ENCODE data around the gene ZNF169. TPM values are rescaled to one million over a fixed set of nuclear protein-coding genes. Genes with fewer than 3 reads are reported as not detected.
A peak's percentile ranks its signal among the peaks of the same experiment; 100 is the strongest.

Gene ZNF169
- total RNA-seq, 4 donors from 2014 or later = 5.1 to 28.5 (median 10.4) TPM

GRCh38 chr9:94286116-94286515 lies 27.0 kb downstream of the ZNF169 start:
- intact Hi-C loops (cut with DNase I; ENCODE audit: low total_unique reads) = no loop called here
- Histone ChIP-seq H3K36me3 (no peaks in the 10 kb centered on the region), H3K4me3 (no peak overlapping the region), H3K9me3 (no peaks in the 10 kb centered on the region), H3K4me1 (no peaks in the 10 kb centered on the region), H3K27me3 (no peaks in the 10 kb centered on the region), H3K27ac (no peak overlapping the region)
- TF ChIP-seq, protein P1, sequence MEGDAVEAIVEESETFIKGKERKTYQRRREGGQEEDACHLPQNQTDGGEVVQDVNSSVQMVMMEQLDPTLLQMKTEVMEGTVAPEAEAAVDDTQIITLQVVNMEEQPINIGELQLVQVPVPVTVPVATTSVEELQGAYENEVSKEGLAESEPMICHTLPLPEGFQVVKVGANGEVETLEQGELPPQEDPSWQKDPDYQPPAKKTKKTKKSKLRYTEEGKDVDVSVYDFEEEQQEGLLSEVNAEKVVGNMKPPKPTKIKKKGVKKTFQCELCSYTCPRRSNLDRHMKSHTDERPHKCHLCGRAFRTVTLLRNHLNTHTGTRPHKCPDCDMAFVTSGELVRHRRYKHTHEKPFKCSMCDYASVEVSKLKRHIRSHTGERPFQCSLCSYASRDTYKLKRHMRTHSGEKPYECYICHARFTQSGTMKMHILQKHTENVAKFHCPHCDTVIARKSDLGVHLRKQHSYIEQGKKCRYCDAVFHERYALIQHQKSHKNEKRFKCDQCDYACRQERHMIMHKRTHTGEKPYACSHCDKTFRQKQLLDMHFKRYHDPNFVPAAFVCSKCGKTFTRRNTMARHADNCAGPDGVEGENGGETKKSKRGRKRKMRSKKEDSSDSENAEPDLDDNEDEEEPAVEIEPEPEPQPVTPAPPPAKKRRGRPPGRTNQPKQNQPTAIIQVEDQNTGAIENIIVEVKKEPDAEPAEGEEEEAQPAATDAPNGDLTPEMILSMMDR (IDR thresholded peaks at IDR 0.05) = no peak
- TF ChIP-seq POLR2A (IDR thresholded peaks at IDR 0.05) = no peak
- DNase-seq = no peak

DNA sequence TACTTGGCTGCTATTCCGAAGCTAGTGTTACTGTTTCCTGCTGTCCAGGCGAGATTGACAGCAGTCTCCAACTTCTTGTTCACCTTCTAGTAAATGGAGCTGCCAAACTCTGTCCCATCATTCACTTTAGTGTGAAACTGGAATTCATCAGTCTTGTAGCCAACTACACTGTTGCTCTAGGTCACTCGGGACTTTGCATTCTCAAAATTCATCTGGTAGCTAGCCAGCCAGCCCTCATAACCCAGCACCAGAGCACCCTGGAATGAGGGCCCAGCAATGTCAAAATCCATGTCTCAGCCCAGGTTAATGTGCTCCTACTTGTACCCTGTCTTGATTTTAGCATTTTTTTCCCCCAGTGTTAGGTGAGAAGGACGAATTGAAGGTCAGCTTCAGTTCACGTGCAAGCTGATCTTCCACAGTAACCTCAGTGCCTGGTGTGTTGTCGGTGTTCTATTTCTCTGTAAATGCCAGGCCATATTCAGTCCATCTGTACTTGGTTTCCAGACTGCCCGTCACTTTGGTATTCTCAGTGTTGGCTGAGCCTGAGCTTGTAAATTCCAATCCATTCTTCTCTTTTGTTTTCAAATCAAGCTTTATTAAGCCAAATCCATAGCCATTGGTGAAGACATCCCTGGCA lies 28.9 kb downstream of the ZNF169 start:
- H3K9me3 ChIP-seq = no peaks in the 10 kb centered on the region
- no peak for DNase-seq
- no peak overlapping the region for H3K27ac ChIP-seq
- intact Hi-C loops (cut with DNase I; ENCODE audit: low total_unique reads) = no loop called here
- no peak overlapping the region for H3K4me3 ChIP-seq
- no peaks in the 10 kb centered on the region for H3K4me1 ChIP-seq
- no peaks in the 10 kb centered on the region for H3K36me3 ChIP-seq
- no peak for TF ChIP-seq POLR2A (IDR thresholded peaks at IDR 0.05)
- TF ChIP-seq, protein P1 (IDR thresholded peaks at IDR 0.05) = no peak
- H3K27me3 ChIP-seq = no peaks in the 10 kb centered on the region

- H3K36me3 ChIP-seq = no peaks in the 10 kb centered on the region
- no peaks in the 10 kb centered on the region for H3K9me3 ChIP-seq
- H3K4me3 ChIP-seq = no peak overlapping the region
- H3K27me3 ChIP-seq = no peaks in the 10 kb centered on the region
- intact Hi-C loops (cut with DNase I; ENCODE audit: low total_unique reads) = no loop called here
- TF ChIP-seq, protein P1 (IDR thresholded peaks at IDR 0.05) = no peak
- TF ChIP-seq POLR2A (IDR thresholded peaks at IDR 0.05) = no peak
- no peak for DNase-seq
- no peaks in the 10 kb centered on the region for H3K4me1 ChIP-seq
- no peak overlapping the region for H3K27ac ChIP-seq
These were observed 30.6 kb downstream of the ZNF169 start for GRCh38 chr9:94289691-94290090.

GRCh38 chr9:94298949-94299599 lies 40.0 kb downstream of the ZNF169 start:
- Histone ChIP-seq H3K4me1 (no peaks in the 10 kb centered on the region), H3K27me3 (no peaks in the 10 kb centered on the region), H3K4me3 (no peak overlapping the region), H3K27ac (peak overlapping the region in 1 of 2 donors; percentile 22), H3K9me3 (no peaks in the 10 kb centered on the region), H3K36me3 (no peaks in the 10 kb centered on the region)
- peak; percentile 46 to 52 for DNase-seq
- intact Hi-C loops (cut with DNase I; ENCODE audit: low total_unique reads) = no loop called here
- no peak for TF ChIP-seq POLR2A (IDR thresholded peaks at IDR 0.05)
- TF ChIP-seq, protein P1 (IDR thresholded peaks at IDR 0.05) = no peak

DNA sequence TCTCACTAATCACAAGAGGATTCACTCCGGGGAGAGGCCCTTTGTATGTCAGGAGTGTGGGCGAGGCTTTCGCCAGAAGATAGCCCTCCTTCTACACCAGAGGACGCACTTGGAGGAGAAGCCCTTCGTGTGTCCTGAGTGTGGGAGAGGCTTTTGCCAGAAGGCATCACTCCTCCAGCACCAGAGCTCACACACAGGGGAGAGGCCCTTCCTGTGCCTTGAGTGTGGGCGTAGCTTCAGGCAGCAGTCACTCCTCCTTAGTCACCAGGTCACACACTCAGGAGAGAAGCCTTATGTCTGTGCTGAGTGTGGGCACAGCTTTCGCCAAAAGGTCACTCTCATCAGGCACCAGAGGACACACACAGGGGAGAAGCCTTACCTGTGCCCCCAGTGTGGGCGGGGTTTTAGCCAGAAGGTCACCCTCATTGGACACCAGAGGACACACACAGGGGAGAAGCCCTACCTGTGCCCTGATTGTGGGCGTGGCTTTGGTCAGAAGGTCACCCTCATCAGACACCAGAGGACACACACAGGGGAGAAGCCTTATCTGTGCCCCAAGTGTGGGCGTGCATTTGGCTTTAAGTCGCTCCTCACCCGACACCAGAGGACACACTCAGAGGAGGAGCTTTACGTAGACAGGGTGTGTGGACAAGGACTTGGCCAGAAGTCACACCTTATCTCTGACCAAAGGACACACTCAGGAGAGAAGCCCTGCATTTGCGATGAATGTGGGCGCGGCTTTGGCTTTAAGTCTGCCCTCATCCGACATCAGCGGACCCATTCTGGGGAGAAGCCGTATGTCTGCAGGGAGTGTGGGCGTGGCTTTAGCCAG lies 41.6 kb downstream of the ZNF169 start:
- TF ChIP-seq, protein P1 (IDR thresholded peaks at IDR 0.05) = no peak
- TF ChIP-seq POLR2A (IDR thresholded peaks at IDR 0.05) = no peak
- Histone ChIP-seq H3K27ac (no peak overlapping the region), H3K36me3 (no peaks in the 10 kb centered on the region), H3K27me3 (no peaks in the 10 kb centered on the region), H3K4me3 (no peak overlapping the region), H3K9me3 (no peaks in the 10 kb centered on the region), H3K4me1 (no peaks in the 10 kb centered on the region)
- intact Hi-C loops (cut with DNase I; ENCODE audit: low total_unique reads) = no loop called here
- DNase-seq = no peak
